Brain microvascular endothelial cell (primary cell): ENCODE data around the gene PSMB7.

ENCODE experiments used
- DNase-seq: peaks from one replicate; pipeline ENCODE4 v3.0.0-alpha.2; 2020
- H3K27ac ChIP-seq: fragments of 250-450 bp; sonication (Bioruptor Pico); 2 replicates; pipeline ENCODE4 v1.5.1; 2020; ENCODE audit warnings: mild to moderate bottlenecking, moderate library complexity
- H3K27me3 ChIP-seq: fragments of 250-450 bp; sonication (Bioruptor Pico); replicated peaks from 2 replicates; pipeline ENCODE4 v1.5.1; 2020; ENCODE audit warnings: mild to moderate bottlenecking
- H3K36me3 ChIP-seq: fragments of 250-450 bp; sonication (Bioruptor Pico); replicated peaks from 2 replicates; pipeline ENCODE4 v1.5.1; 2020; ENCODE audit warnings: mild to moderate bottlenecking
- H3K4me3 ChIP-seq: 2 replicates; pipeline ENCODE4 v1.5.1; 2011; ENCODE audit warnings: low read depth, mild to moderate bottlenecking, control low read depth, low read length, moderate library complexity
- in situ Hi-C: cut with HindIII; loops from 2 replicates; pipeline ENCODE4 v1.10.0; 2017; ENCODE audit warnings: low sequenced_read_pairs, low pct_ligation_motif_present
- TF ChIP-seq, protein P1 (sequence below): IDR thresholded peaks from 2 replicates; pipeline ENCODE4 v1.5.1; 2011; ENCODE audit warnings: low read depth, mild to moderate bottlenecking, moderate library complexity, low read length, control low read depth, inconsistent platforms; ENCODE audit errors: missing control alignments

The PSMB7 gene

DNA sequence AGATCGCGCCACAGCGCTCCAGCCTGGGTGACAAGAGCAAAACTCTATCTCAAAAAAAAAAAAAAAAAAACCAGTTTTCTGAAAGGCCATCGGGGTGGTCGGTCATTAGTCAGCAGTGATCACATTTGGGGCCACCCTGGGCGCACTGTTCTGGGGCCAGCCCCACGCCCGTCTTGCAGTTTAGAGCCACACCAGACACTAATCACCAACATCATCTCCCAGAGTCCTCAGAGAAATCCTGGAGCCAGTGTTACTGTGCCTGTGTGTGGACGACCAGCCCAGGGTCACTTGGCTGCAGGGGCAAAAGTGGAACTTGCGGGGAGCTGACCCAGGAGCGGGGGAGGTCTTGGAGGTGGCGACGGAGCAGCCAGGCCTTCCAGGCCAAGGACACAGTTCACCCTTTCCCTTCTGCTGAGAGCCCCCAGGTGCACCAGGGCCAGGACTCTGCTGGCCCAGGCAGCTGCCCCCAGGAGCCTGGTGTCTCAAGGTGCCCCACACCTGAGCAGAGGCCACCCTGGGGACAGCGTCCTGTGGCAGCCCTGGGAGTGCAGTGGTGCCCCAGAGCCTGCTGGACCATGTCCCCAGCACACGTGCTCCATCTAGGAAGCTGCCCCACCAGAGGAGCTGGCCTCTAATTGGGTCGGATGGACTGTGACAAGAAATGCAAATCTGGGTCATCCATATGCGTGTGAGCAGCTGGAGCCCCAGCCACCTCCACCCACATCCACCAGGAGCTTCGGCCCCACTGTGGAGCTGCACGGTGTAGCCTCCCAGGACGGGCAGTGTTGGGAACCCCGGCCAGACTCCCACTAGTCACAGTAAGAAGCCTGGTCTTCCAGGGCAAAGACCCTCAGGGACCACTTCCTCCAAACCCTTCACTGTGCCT is 106.4 kb downstream of the PSMB7 start:
- TF ChIP-seq, protein P1, sequence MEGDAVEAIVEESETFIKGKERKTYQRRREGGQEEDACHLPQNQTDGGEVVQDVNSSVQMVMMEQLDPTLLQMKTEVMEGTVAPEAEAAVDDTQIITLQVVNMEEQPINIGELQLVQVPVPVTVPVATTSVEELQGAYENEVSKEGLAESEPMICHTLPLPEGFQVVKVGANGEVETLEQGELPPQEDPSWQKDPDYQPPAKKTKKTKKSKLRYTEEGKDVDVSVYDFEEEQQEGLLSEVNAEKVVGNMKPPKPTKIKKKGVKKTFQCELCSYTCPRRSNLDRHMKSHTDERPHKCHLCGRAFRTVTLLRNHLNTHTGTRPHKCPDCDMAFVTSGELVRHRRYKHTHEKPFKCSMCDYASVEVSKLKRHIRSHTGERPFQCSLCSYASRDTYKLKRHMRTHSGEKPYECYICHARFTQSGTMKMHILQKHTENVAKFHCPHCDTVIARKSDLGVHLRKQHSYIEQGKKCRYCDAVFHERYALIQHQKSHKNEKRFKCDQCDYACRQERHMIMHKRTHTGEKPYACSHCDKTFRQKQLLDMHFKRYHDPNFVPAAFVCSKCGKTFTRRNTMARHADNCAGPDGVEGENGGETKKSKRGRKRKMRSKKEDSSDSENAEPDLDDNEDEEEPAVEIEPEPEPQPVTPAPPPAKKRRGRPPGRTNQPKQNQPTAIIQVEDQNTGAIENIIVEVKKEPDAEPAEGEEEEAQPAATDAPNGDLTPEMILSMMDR: no peak
- peaks cover 38% of the 10 kb centered on the region for H3K36me3 ChIP-seq
- H3K27ac ChIP-seq: peak overlapping the region; percentile 92
- no peak for DNase-seq
- no peaks in the 10 kb centered on the region for H3K27me3 ChIP-seq
- in situ Hi-C loops: loop anchor here (25.0 kb wide), 1 partner anchor 172 kb away; no protein-coding TSS in a partner anchor
- H3K4me3 ChIP-seq: no peak overlapping the region

DNA sequence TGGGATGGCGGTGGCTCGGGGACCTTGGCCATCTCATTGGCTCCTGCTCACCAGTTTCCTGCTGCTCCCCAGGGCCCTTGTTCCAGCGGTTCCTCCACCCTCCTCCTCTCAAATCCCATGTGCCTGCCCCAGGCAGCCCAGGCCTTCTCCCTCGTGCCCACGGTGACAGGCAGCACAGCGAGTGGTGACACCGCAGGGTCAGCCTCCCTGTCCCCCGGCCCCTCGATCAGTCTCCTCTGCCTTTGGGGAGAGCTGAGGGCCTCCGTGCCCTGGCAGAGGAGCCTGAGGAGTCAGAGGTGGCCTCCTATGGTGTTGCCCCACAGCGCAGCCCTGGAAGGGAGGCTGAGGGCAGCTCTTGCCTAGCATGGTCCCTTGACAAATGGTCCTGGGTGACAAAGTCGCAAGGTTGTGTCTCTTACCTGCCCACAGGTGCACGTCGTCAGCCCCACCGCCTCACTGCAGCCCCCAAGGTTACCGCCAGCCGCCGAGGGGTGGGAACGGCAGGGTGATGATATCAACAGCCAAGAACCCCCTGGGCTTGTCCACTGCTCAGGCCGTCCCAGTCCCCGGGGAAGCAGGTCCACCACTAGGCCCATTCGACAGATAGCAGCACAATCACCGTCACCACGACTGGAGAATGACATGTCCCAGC is 107.7 kb downstream of the PSMB7 start:
- no peak for DNase-seq
- no peak overlapping the region for H3K4me3 ChIP-seq
- H3K36me3 ChIP-seq: peaks cover 38% of the 10 kb centered on the region
- no peaks in the 10 kb centered on the region for H3K27me3 ChIP-seq
- in situ Hi-C loops: loop anchor here (25.0 kb wide), 1 partner anchor 170 kb away; no protein-coding TSS in a partner anchor
- TF ChIP-seq, protein P1: no peak
- H3K27ac ChIP-seq: peak overlapping the region; percentile 65

DNA sequence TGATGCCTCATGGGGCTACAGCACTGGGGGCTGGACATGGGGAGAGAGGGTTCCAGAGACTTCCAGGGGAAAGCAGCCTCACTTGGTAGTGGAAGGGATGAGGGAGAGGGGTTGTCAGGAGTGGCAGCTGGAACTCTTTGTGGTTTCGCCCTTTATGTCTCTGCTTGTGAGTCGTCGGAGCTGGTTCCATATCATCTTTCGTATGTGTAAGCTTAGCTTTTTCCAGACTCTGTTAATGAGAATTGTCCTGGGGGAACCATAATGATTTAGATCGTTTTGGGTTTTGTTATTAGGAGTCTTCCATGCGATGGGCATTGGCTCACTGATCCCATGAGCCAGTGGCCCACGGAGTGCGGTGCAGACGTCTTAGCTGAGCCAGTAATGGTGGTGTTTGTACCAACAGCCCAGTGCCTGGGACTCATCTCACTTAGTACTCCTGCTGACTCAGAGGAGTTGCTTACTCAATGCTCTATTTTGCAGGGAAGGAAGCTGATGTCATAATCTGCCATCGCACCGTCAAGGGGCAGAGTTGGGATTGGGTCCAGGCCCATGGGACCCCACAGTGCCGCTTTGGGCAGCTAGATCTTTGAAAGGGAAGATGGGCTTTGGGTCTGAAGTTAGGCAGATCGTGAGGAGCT is 109.0 kb downstream of the PSMB7 start:
- peaks cover 37% of the 10 kb centered on the region for H3K36me3 ChIP-seq
- in situ Hi-C loops: loop anchor here (25.0 kb wide), 1 partner anchor 169 kb away; no protein-coding TSS in a partner anchor
- H3K27ac ChIP-seq: peak overlapping the region; percentile 65
- TF ChIP-seq, protein P1: no peak
- H3K4me3 ChIP-seq: no peak overlapping the region
- no peaks in the 10 kb centered on the region for H3K27me3 ChIP-seq
- DNase-seq: peak; percentile 86

DNA sequence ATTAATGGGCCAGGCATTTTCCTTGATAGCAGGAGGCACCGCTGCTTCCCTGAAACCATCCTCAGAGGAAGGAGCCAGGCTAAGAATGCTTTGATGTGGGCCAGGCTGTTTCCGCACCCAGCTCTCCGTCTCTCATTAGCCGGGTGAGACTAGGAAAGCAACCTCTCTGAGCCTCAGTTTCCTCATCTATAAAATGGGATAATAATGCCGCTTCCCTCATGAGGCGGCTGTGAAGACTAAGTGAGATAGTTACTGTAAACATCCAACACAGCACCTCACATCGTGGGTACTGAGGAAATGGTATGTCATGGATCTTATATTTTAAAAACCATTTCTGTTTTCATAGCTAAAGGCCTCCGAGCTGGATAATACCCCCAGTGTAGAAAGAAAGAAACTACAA is 111.0 kb downstream of the PSMB7 start:
- TF ChIP-seq, protein P1: no peak
- Histone ChIP-seq H3K4me3 (no peak overlapping the region), H3K27ac (no peak overlapping the region), H3K36me3 (peaks cover 28% of the 10 kb centered on the region), H3K27me3 (no peaks in the 10 kb centered on the region)
- no peak for DNase-seq
- in situ Hi-C loops: loop anchor here (25.0 kb wide), 1 partner anchor 167 kb away; no protein-coding TSS in a partner anchor

DNA sequence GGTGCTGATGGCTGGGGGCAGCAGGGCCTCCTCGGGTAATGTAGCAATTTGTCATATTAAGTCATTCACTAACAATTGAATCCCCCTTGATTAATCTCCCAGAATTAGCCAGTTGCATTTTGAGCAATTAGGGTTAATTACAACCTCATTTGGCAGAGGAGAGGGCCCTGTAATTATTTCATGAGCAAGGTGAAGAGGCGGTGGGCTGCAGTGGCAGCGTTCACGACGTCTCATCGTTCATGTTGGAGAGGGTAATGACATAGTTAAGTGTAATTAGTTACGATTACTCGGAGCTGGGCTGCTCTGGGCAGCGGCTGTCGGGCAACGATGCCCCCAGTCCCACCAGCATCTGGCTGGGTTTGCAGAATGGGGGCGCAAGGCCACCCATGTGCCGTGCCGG is 111.5 kb downstream of the PSMB7 start:
- Histone ChIP-seq H3K36me3 (peaks cover 23% of the 10 kb centered on the region), H3K27ac (no peak overlapping the region), H3K27me3 (no peaks in the 10 kb centered on the region), H3K4me3 (no peak overlapping the region)
- in situ Hi-C loops: loop anchor here (25.0 kb wide), 1 partner anchor 166 kb away; no protein-coding TSS in a partner anchor
- TF ChIP-seq, protein P1: no peak
- no peak for DNase-seq
